ENCODE data around the gene ARCN1.

DNA sequence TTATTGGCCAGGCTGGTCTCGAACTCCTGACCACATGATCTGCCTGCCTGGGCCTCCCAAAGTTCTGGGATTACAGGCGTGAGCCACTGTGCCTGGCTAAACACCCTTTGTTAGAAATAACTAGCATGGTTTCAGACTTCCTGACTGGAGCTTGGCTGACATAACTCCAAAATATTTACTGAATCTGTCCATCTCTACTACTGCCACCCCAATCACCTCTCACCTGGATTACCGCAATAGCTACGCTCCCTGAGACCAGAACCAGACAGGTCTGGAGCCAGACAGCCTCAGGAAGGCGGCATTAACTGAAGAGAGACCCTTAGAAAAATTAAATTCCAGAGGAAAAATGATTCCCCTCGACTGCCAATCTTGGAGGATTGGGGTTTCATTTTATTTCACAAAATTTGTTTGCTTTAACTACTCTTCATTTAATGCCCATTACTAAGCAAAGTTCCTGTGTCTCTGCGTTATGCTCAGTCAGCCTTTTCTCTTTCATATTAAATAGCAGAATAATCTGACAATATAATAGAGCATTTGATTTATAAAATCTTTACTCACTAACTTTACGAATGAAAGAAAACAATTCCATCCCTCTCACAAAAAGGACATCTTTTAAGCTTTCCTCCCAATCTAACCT is 28.1 kb upstream of the ARCN1 start:
- TF ChIP-seq, protein P1, sequence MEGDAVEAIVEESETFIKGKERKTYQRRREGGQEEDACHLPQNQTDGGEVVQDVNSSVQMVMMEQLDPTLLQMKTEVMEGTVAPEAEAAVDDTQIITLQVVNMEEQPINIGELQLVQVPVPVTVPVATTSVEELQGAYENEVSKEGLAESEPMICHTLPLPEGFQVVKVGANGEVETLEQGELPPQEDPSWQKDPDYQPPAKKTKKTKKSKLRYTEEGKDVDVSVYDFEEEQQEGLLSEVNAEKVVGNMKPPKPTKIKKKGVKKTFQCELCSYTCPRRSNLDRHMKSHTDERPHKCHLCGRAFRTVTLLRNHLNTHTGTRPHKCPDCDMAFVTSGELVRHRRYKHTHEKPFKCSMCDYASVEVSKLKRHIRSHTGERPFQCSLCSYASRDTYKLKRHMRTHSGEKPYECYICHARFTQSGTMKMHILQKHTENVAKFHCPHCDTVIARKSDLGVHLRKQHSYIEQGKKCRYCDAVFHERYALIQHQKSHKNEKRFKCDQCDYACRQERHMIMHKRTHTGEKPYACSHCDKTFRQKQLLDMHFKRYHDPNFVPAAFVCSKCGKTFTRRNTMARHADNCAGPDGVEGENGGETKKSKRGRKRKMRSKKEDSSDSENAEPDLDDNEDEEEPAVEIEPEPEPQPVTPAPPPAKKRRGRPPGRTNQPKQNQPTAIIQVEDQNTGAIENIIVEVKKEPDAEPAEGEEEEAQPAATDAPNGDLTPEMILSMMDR (IDR thresholded peaks at IDR 0.05) = no peak
- no peak for TF ChIP-seq EP300 (IDR thresholded peaks at IDR 0.05)
